ENCODE results near the gene PCSK2. TPM values are rescaled to one million over a fixed set of nuclear protein-coding genes. Genes with fewer than 3 reads are reported as not detected.

Gene PCSK2
- total RNA-seq, 1 experiment from 2014 or later: not detected

GRCh38 chr20:17519606-17520285 is 292.9 kb downstream of the PCSK2 start:
- intact Hi-C loops (cut with micrococcal nuclease; ENCODE audit: unreplicated experiment): loop anchor here (2.0 kb wide), 1 partner anchor 15 kb away; no protein-coding TSS in a partner anchor
- Mint-ChIP-seq H3K4me1 (ENCODE audit: low read depth, unreplicated experiment) (peaks cover 28% of the 10 kb centered on the region), H3K27me3 (ENCODE audit: insufficient read depth, unreplicated experiment) (no peaks in the 10 kb centered on the region), H3K9me3 (ENCODE audit: unreplicated experiment) (no peaks in the 10 kb centered on the region), H3K36me3 (ENCODE audit: insufficient read depth, unreplicated experiment) (no peaks in the 10 kb centered on the region), H3K27ac (ENCODE audit: unreplicated experiment) (peak overlapping the region; percentile 13), H3K4me3 (ENCODE audit: unreplicated experiment) (peak overlapping the region; percentile 11)
- peak; percentile 76 to 78 for DNase-seq
- Histone ChIP-seq H3K4me1 (peaks cover 64% of the 10 kb centered on the region), H3K36me3 (ENCODE audit: control insufficient read depth, insufficient read depth, low read length) (no peaks in the 10 kb centered on the region), H3K27me3 (replicated peaks; ENCODE audit: control insufficient read depth, insufficient read depth, low read length) (no peaks in the 10 kb centered on the region), H3K9me3 (no peaks in the 10 kb centered on the region), H3K4me3 (ENCODE audit: low read depth, low read length) (no peak overlapping the region)
- TF ChIP-seq CTCF (IDR thresholded peaks at IDR 0.05; ENCODE audit: insufficient read depth in 1 of 2, low read depth in 1 of 2, low read length in 1 of 2, severe bottlenecking in 1 of 2, unreplicated experiment in 1 of 2): no peak
- ChIA-PET CTCF (interaction anchor here (1.5 kb wide), 1 partner anchor 14 kb away, joined by 9 read pairs; no protein-coding TSS in a partner anchor), POLR2A (interaction anchor here (0.7 to 1.3 kb wide), 2 partner anchors 50 to 89 kb away, joined by 3 to 4 read pairs; partner anchors contain the start of gene DSTN)
- BruUV-seq (replicated peaks): no TSS peak

- CTCF ChIA-PET: interaction anchor here (1.5 kb wide), 1 partner anchor 15 kb away, joined by 9 read pairs; no protein-coding TSS in a partner anchor
Measured at GRCh38 chr20:17520583-17520982, 293.7 kb downstream of the PCSK2 start.

GRCh38 chr20:17522528-17522927 is 295.7 kb downstream of the PCSK2 start:
- CTCF ChIA-PET: no interaction called here

More at GRCh38 chr20:17520583-17520982, 293.7 kb downstream of the PCSK2 start:
- Histone ChIP-seq H3K27me3 (replicated peaks; ENCODE audit: control insufficient read depth, insufficient read depth, low read length) (no peaks in the 10 kb centered on the region), H3K4me3 (ENCODE audit: low read depth, low read length) (no peak overlapping the region), H3K4me1 (peaks cover 56% of the 10 kb centered on the region), H3K36me3 (ENCODE audit: control insufficient read depth, insufficient read depth, low read length) (no peaks in the 10 kb centered on the region), H3K9me3 (no peaks in the 10 kb centered on the region)
- H3K27ac Mint-ChIP-seq (ENCODE audit: unreplicated experiment): peak overlapping the region; percentile 59
- H3K27me3 Mint-ChIP-seq (ENCODE audit: insufficient read depth, unreplicated experiment): no peaks in the 10 kb centered on the region
- peaks cover 27% of the 10 kb centered on the region for H3K4me1 Mint-ChIP-seq (ENCODE audit: low read depth, unreplicated experiment)
- DNase-seq: no peak
- TF ChIP-seq CTCF (IDR thresholded peaks at IDR 0.05; ENCODE audit: insufficient read depth in 1 of 2, low read depth in 1 of 2, low read length in 1 of 2, severe bottlenecking in 1 of 2, unreplicated experiment in 1 of 2): no peak
- POLR2A ChIA-PET: interaction anchor here (0.7 to 1.3 kb wide), 2 partner anchors 49 to 90 kb away, joined by 3 to 4 read pairs; partner anchors contain the start of gene DSTN
- intact Hi-C loops (cut with micrococcal nuclease; ENCODE audit: unreplicated experiment): no loop called here
- no peak overlapping the region for H3K4me3 Mint-ChIP-seq (ENCODE audit: unreplicated experiment)
- BruUV-seq (replicated peaks): no TSS peak
- no peaks in the 10 kb centered on the region for H3K9me3 Mint-ChIP-seq (ENCODE audit: unreplicated experiment)
- no peaks in the 10 kb centered on the region for H3K36me3 Mint-ChIP-seq (ENCODE audit: insufficient read depth, unreplicated experiment)

More at GRCh38 chr20:17522528-17522927, 295.7 kb downstream of the PCSK2 start:
- Histone ChIP-seq H3K4me3 (ENCODE audit: low read depth, low read length) (no peak overlapping the region), H3K27me3 (replicated peaks; ENCODE audit: control insufficient read depth, insufficient read depth, low read length) (no peaks in the 10 kb centered on the region), H3K4me1 (peaks cover 37% of the 10 kb centered on the region), H3K9me3 (no peaks in the 10 kb centered on the region), H3K36me3 (ENCODE audit: control insufficient read depth, insufficient read depth, low read length) (no peaks in the 10 kb centered on the region)
- BruUV-seq (replicated peaks): no TSS peak
- no peak for DNase-seq
- POLR2A ChIA-PET: no interaction called here
- Mint-ChIP-seq H3K27ac (ENCODE audit: unreplicated experiment) (peak overlapping the region; percentile 42), H3K9me3 (ENCODE audit: unreplicated experiment) (no peaks in the 10 kb centered on the region), H3K27me3 (ENCODE audit: insufficient read depth, unreplicated experiment) (no peaks in the 10 kb centered on the region), H3K4me3 (ENCODE audit: unreplicated experiment) (no peak overlapping the region), H3K4me1 (ENCODE audit: low read depth, unreplicated experiment) (peaks cover 24% of the 10 kb centered on the region), H3K36me3 (ENCODE audit: insufficient read depth, unreplicated experiment) (no peaks in the 10 kb centered on the region)
- intact Hi-C loops (cut with micrococcal nuclease; ENCODE audit: unreplicated experiment): no loop called here
- no peak for TF ChIP-seq CTCF (IDR thresholded peaks at IDR 0.05; ENCODE audit: insufficient read depth in 1 of 2, low read depth in 1 of 2, low read length in 1 of 2, severe bottlenecking in 1 of 2, unreplicated experiment in 1 of 2)
